ENCODE data around the gene ADGRA3.

GRCh38 chr4:22412013-22412412 lies 103.9 kb downstream of the ADGRA3 start:
- TF ChIP-seq ZNF223 (tag by site-specific recombination; IDR thresholded peaks at IDR 0.05) (no peak), CTCF (tag by site-specific recombination; IDR thresholded peaks at IDR 0.05) (no peak), PBX3 (CRISPR knock-in tag; IDR thresholded peaks at IDR 0.05) (no peak), ZBTB21 (tag by site-specific recombination; IDR thresholded peaks at IDR 0.05) (no peak), ZNF26 (tag by site-specific recombination; IDR thresholded peaks at IDR 0.05) (no peak), HOXD13 (CRISPR knock-in tag; IDR thresholded peaks at IDR 0.05; ENCODE audit: borderline replicate concordance) (no peak), REPIN1 (tag by site-specific recombination; IDR thresholded peaks at IDR 0.05; ENCODE audit: low read depth) (no peak), ZNF274 (IDR thresholded peaks at IDR 0.05; ENCODE audit: low read length) (no peak), ZNF274 (tag by site-specific recombination; IDR thresholded peaks at IDR 0.05; ENCODE audit: borderline replicate concordance) (no peak), REST (tag by site-specific recombination; IDR thresholded peaks at IDR 0.05) (no peak), ZNF600 (tag by site-specific recombination; IDR thresholded peaks at IDR 0.05) (no peak), ZNF140 (tag by site-specific recombination; IDR thresholded peaks at IDR 0.05) (no peak), ZNF335 (tag by site-specific recombination; conservative IDR thresholded peaks at IDR 0.05) (no peak)

Data from HEK293 (cell line).